ENCODE results near the gene C12orf76.

DNA sequence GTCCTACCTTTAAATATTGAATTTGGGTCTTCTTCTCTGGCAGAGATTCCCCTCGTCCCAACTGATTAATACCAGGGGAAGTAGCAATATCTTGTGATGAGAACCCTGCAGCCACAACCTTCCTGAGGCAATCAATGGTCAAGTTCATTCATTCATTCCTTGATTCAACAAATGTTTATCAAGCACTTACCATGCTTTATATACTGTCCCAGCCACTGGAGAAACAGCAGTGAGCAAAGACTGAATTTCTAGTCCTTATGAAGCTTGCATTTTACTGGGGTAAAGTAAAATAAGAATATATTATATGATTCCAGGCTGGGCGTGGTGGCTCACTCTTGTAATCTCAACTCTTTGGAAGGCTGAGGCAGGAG, 51.9 kb downstream of the C12orf76 start:
- TF ChIP-seq, protein P1, sequence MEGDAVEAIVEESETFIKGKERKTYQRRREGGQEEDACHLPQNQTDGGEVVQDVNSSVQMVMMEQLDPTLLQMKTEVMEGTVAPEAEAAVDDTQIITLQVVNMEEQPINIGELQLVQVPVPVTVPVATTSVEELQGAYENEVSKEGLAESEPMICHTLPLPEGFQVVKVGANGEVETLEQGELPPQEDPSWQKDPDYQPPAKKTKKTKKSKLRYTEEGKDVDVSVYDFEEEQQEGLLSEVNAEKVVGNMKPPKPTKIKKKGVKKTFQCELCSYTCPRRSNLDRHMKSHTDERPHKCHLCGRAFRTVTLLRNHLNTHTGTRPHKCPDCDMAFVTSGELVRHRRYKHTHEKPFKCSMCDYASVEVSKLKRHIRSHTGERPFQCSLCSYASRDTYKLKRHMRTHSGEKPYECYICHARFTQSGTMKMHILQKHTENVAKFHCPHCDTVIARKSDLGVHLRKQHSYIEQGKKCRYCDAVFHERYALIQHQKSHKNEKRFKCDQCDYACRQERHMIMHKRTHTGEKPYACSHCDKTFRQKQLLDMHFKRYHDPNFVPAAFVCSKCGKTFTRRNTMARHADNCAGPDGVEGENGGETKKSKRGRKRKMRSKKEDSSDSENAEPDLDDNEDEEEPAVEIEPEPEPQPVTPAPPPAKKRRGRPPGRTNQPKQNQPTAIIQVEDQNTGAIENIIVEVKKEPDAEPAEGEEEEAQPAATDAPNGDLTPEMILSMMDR (conservative IDR thresholded peaks at IDR 0.05), result no peak
- TF ChIP-seq ZFX (IDR thresholded peaks at IDR 0.05), result no peak
